Activated CD8-positive, alpha-beta memory T cell treated with anti-CD3 and anti-CD28 coated beads, Interleukin-2, amount 50 U/mL, for 48 hours (primary cell): ENCODE results near the gene CTDP1.
A peak's percentile ranks its signal among the peaks of the same experiment; 100 is the strongest.

Source experiments
- DNase-seq: peaks from one replicate; pipeline ENCODE4 v3.0.0-alpha.2; 2020

The CTDP1 gene

GRCh38 chr18:79644666-79645057 lies 34.9 kb upstream of the CTDP1 start:
- no peak for DNase-seq

- DNase-seq = no peak
These were observed 34.2 kb upstream of the CTDP1 start for GRCh38 chr18:79645291-79645983.

GRCh38 chr18:79647307-79647706 lies 32.3 kb upstream of the CTDP1 start:
- no peak for DNase-seq

GRCh38 chr18:79650959-79651358 lies 28.6 kb upstream of the CTDP1 start:
- no peak for DNase-seq

- DNase-seq = no peak
These were observed 22.1 kb upstream of the CTDP1 start for GRCh38 chr18:79657342-79657996.

- DNase-seq = no peak
These were observed 21.2 kb upstream of the CTDP1 start for GRCh38 chr18:79658366-79658765.

- no peak for DNase-seq
These were observed 19.9 kb upstream of the CTDP1 start for GRCh38 chr18:79659733-79660132.

GRCh38 chr18:79662034-79662433 lies 17.6 kb upstream of the CTDP1 start:
- no peak for DNase-seq

- DNase-seq = no peak
These were observed 17.2 kb upstream of the CTDP1 start for GRCh38 chr18:79662439-79662838.

GRCh38 chr18:79664525-79665125 lies 15.0 kb upstream of the CTDP1 start:
- no peak for DNase-seq

- no peak for DNase-seq
These were observed 11.4 kb upstream of the CTDP1 start for GRCh38 chr18:79668203-79668602.

- no peak for DNase-seq
These were observed 6.9 kb upstream of the CTDP1 start for GRCh38 chr18:79672490-79673276.

- no peak for DNase-seq
These were observed 2.4 kb upstream of the CTDP1 start for GRCh38 chr18:79677221-79677620.

GRCh38 chr18:79677840-79678239 lies 1.8 kb upstream of the CTDP1 start:
- DNase-seq = no peak

- DNase-seq = peak; percentile 97
These were observed 695 bp upstream of the CTDP1 start for GRCh38 chr18:79678665-79679551.

- peak; percentile 81 for DNase-seq
These were observed 687 bp downstream of the CTDP1 start for GRCh38 chr18:79680100-79680879.

- DNase-seq = peak; percentile 61
These were observed 1.3 kb downstream of the CTDP1 start for GRCh38 chr18:79680891-79681339.

GRCh38 chr18:79681484-79682387 lies 2.1 kb downstream of the CTDP1 start:
- DNase-seq = peak; percentile 84

- DNase-seq = no peak
These were observed 2.9 kb downstream of the CTDP1 start for GRCh38 chr18:79682481-79682880.

GRCh38 chr18:79682894-79683625 lies 3.5 kb downstream of the CTDP1 start:
- DNase-seq = peak; percentile 87
